H1 (cell line): ENCODE data around the gene TP53I11. TPM values are rescaled to one million over a fixed set of nuclear protein-coding genes. Genes with fewer than 3 reads are reported as not detected.

Experiments used
- ATF2 ChIP-seq: IDR thresholded peaks from 2 replicates; pipeline ENCODE4 v1.6.1; 2012; ENCODE audit warnings: low read length, inconsistent platforms
- polyA plus RNA-seq, 7 experiments: library from polyadenylated mRNA; depleted of rRNA in 3 of 7; stranded (reverse) in 5 of 7; unstranded in 2 of 7; fragments of >200 nt in 5 of 7; fragments of 200-250 nt in 2 of 7; gene quantifications; 1 replicate in 5 of 7; 2 replicates in 1 of 7; 4 replicates in 1 of 7; pipeline versions ENCODE4 v1.2.1 to v1.2.3, GENCODE V29; 2011 to 2013; ENCODE audit warnings: missing spikeins in 2 of 7, mixed read lengths in 2 of 7
- total RNA-seq: library from RNA; stranded (reverse); fragmentation: NEBNext Ultra II Directional; extraction: Animal tissue kit (Norgen Biotek cat#: 25700); gene quantifications from 2 replicates; pipeline ENCODE4 v1.2.1, GENCODE V29; 2021
- TF ChIP-seq, protein P1 (sequence below): fragments of 300-600 bp; sonication (generic); IDR thresholded peaks from 2 replicates; pipeline ENCODE4 v1.7.1; 2012; ENCODE audit warnings: low read length, moderate library complexity, mild to moderate bottlenecking, inconsistent platforms; ENCODE audit not compliant: insufficient replicate concordance

TP53I11 gene
- total and polyA plus RNA-seq, 2 of the 8 experiments (the other 6 are each of a cell fraction or from before 2014, with no cell fraction given) = 34.0 to 46.3 TPM

DNA sequence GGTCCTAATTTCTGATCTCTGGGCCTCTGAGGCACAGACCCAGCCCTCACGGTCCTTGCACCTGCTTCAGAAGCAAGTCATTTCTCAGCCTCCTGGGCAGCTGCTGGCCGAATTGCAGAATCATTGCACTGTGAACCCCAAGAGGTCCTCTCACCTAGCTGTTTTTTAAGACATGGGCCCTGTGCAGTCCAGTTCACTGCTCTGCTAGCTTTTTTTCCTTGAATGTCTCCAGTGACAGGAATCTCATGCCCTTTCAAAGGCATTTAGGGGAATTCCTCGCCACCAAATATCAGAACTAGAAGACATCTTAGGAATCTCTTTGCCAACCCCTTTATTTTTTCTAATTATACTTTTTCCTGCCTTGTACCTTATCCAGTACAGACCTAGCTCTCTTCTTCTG lies 35.6 kb upstream of the TP53I11 start (continued):
- no peak for TF ChIP-seq ATF2
- TF ChIP-seq, protein P1, sequence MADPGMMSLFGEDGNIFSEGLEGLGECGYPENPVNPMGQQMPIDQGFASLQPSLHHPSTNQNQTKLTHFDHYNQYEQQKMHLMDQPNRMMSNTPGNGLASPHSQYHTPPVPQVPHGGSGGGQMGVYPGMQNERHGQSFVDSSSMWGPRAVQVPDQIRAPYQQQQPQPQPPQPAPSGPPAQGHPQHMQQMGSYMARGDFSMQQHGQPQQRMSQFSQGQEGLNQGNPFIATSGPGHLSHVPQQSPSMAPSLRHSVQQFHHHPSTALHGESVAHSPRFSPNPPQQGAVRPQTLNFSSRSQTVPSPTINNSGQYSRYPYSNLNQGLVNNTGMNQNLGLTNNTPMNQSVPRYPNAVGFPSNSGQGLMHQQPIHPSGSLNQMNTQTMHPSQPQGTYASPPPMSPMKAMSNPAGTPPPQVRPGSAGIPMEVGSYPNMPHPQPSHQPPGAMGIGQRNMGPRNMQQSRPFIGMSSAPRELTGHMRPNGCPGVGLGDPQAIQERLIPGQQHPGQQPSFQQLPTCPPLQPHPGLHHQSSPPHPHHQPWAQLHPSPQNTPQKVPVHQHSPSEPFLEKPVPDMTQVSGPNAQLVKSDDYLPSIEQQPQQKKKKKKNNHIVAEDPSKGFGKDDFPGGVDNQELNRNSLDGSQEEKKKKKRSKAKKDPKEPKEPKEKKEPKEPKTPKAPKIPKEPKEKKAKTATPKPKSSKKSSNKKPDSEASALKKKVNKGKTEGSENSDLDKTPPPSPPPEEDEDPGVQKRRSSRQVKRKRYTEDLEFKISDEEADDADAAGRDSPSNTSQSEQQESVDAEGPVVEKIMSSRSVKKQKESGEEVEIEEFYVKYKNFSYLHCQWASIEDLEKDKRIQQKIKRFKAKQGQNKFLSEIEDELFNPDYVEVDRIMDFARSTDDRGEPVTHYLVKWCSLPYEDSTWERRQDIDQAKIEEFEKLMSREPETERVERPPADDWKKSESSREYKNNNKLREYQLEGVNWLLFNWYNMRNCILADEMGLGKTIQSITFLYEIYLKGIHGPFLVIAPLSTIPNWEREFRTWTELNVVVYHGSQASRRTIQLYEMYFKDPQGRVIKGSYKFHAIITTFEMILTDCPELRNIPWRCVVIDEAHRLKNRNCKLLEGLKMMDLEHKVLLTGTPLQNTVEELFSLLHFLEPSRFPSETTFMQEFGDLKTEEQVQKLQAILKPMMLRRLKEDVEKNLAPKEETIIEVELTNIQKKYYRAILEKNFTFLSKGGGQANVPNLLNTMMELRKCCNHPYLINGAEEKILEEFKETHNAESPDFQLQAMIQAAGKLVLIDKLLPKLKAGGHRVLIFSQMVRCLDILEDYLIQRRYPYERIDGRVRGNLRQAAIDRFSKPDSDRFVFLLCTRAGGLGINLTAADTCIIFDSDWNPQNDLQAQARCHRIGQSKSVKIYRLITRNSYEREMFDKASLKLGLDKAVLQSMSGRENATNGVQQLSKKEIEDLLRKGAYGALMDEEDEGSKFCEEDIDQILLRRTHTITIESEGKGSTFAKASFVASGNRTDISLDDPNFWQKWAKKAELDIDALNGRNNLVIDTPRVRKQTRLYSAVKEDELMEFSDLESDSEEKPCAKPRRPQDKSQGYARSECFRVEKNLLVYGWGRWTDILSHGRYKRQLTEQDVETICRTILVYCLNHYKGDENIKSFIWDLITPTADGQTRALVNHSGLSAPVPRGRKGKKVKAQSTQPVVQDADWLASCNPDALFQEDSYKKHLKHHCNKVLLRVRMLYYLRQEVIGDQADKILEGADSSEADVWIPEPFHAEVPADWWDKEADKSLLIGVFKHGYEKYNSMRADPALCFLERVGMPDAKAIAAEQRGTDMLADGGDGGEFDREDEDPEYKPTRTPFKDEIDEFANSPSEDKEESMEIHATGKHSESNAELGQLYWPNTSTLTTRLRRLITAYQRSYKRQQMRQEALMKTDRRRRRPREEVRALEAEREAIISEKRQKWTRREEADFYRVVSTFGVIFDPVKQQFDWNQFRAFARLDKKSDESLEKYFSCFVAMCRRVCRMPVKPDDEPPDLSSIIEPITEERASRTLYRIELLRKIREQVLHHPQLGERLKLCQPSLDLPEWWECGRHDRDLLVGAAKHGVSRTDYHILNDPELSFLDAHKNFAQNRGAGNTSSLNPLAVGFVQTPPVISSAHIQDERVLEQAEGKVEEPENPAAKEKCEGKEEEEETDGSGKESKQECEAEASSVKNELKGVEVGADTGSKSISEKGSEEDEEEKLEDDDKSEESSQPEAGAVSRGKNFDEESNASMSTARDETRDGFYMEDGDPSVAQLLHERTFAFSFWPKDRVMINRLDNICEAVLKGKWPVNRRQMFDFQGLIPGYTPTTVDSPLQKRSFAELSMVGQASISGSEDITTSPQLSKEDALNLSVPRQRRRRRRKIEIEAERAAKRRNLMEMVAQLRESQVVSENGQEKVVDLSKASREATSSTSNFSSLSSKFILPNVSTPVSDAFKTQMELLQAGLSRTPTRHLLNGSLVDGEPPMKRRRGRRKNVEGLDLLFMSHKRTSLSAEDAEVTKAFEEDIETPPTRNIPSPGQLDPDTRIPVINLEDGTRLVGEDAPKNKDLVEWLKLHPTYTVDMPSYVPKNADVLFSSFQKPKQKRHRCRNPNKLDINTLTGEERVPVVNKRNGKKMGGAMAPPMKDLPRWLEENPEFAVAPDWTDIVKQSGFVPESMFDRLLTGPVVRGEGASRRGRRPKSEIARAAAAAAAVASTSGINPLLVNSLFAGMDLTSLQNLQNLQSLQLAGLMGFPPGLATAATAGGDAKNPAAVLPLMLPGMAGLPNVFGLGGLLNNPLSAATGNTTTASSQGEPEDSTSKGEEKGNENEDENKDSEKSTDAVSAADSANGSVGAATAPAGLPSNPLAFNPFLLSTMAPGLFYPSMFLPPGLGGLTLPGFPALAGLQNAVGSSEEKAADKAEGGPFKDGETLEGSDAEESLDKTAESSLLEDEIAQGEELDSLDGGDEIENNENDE = no peak
